ENCODE data around the gene GOSR1. TPM values are rescaled to one million over a fixed set of nuclear protein-coding genes. Genes with fewer than 3 reads are reported as not detected.
"Not testable (repeated sequence)": the region's sequence is repeated elsewhere in the genome, so short reads cannot be mapped to it uniquely, and the experiment has no call there.

Gene GOSR1
- total RNA-seq, 1 donor from 2014 or later: 47.5 TPM

DNA sequence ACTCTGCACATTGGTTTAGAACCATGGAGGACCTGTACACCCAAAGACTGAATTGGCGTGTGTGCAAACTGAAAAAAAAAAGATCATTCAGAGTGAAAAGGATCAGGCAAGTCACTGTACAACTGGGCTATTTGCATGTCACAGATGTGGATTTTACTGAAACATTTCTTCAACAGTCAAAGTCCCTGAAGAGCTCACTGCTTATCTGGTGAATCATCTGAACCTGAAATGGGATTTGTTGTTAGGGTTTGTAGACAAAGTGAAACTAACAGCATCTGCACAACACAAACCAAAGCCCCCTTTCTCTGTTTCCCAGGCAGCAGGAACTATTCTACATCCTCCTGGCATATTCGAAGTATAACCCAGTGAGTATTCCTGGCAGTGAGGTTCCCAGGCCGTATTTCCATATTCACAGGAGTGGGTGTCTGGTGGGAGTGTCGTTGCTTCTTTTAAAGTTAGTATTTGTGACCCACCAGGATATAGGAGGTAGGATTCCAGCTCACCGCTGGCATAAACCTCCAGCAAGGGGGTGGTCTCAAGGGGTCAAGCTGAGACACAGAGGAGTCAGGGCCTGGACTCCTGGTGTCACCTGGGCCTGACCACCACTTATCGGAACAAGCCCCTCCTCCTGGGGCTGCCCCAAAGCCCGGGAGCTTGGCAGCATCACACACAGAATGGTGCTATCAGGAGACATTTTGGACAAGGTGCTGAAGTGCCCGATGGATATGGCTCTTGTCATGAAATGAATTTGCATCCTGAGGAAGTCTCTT, 80.9 kb downstream of the GOSR1 start:
- no peaks in the 10 kb centered on the region for H3K4me1 Mint-ChIP-seq (ENCODE audit: low read depth)
- DNase-seq (ENCODE audit: low spot score): no peak
- peaks cover 2% of the 10 kb centered on the region for H3K9me3 Mint-ChIP-seq (ENCODE audit: low read depth)
- no peak for TF ChIP-seq CTCF (IDR thresholded peaks at IDR 0.05)
- no peak overlapping the region for H3K4me3 Mint-ChIP-seq (ENCODE audit: unreplicated experiment)
- H3K27ac Mint-ChIP-seq (ENCODE audit: unreplicated experiment): no peak overlapping the region
- peaks cover 1% of the 10 kb centered on the region for H3K36me3 Mint-ChIP-seq (ENCODE audit: low read depth)
- peaks cover 2% of the 10 kb centered on the region for H3K27me3 Mint-ChIP-seq (ENCODE audit: low read depth)

DNA sequence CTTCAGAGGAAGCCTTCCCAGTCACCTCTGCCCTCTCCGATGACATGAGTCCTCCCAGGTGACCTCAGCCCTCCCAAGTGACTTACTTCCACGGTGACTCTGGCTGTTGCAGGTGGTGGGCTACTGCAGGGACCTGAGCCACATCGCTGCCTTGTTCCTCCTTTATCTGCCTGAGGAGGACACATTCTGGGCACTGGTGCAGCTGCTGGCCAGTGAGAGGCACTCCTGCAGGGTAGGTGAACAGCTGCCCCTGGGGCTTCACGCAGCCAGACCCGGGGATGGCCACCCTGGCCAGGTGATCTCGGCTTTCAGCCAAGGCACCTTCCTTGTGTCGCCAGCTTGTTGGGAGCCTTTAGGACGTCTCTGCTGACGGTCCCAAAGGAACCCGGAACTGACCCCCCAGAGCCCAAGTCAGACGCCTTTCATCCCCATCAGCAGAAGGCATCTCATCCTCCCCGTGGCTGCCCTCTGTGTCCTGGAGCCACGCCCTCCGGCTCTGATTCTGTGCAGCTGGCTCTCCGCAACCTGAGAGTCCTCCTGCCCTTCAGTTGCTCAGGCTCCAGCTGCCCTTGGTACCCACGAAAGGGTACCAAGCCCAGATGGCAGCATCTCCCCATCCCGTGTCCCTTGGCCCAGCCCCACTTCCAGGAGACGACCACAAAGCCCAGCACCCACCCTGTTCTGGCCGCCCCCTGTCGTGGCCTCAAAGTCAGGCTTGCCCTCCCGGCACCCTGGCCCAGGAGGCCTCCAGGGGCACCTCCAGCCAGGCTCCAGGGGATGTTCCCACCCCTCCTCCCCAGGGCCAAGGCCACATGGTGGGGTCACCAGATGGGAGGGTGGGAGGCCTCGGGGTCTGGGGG, 81.7 kb downstream of the GOSR1 start:
- Mint-ChIP-seq H3K4me1 (ENCODE audit: low read depth) (no peaks in the 10 kb centered on the region), H3K9me3 (ENCODE audit: low read depth) (peaks cover 2% of the 10 kb centered on the region), H3K36me3 (ENCODE audit: low read depth) (peaks cover 1% of the 10 kb centered on the region), H3K4me3 (ENCODE audit: unreplicated experiment) (no peak overlapping the region), H3K27me3 (ENCODE audit: low read depth) (peaks cover 2% of the 10 kb centered on the region), H3K27ac (ENCODE audit: unreplicated experiment) (no peak overlapping the region)
- TF ChIP-seq CTCF (IDR thresholded peaks at IDR 0.05): no peak
- no peak for DNase-seq (ENCODE audit: low spot score)

DNA sequence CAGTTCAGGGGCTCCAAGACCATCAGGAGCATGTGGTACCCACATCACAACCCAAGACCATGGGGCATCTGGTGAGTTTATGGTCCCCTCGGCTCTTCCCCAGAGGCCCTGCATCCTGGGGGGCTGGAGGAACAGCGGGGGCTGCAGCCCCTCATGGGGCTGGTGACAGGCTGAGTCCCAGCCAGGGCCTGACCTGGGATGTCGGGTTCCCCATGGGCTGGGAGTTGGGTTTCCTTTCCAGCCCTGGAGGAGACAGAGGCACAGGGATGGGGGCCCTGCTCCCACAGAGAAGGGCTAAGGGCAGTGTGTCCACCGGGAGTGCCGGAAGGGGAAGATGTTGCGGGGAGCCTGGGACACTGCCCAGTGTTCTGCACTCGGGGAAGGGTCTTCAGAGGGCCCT, 82.4 kb downstream of the GOSR1 start:
- Mint-ChIP-seq H3K36me3 (ENCODE audit: low read depth) (peaks cover 1% of the 10 kb centered on the region), H3K4me1 (ENCODE audit: low read depth) (no peaks in the 10 kb centered on the region), H3K4me3 (ENCODE audit: unreplicated experiment) (no peak overlapping the region), H3K27ac (ENCODE audit: unreplicated experiment) (no peak overlapping the region), H3K27me3 (ENCODE audit: low read depth) (peaks cover 2% of the 10 kb centered on the region), H3K9me3 (ENCODE audit: low read depth) (peaks cover 2% of the 10 kb centered on the region)
- no peak for DNase-seq (ENCODE audit: low spot score)
- TF ChIP-seq CTCF (IDR thresholded peaks at IDR 0.05): no peak

DNA sequence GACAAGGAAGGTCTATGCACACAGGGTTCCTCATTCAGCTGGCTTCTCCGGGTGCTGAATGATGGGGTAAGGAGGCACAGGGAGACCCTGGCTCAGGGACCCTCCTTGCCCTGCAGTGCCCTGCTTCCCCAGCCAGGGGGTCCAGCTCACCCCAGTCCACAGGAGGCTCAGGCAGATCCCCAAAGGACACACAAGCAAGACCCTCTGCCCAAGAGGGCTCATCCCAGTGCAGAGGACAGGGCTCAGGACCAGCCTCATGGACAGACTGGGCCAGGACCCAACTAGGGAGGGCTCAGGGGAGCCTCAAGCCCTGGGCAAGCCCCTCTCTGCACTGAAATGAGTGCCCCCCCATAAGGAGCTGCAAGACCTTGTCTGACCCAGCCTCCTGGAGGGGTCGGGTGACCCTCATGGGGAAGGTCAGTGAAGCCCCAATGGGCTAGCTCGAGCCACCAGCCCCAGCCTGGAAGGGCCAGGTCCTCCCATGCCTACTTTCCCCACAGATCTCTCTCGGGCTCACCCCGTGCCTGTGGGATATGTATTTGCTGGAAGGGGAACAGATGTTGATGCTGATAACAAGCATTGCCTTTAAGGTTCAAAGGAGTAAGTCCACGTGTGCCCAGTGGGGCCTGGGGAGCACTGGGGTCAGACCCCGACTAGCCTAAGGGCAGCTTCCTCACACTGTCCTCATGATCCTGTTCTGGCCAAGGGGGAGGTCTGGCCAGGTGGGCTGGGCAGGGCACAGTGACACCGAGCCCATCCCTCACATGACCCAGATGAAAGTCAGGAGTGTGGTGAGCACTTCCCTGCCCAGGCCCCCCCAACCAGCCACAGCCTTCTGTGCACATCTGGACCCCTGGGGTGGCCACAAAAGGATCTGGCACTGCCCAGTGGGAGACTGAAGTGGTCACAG, 83.2 kb downstream of the GOSR1 start:
- not testable (repeated sequence) for H3K36me3 Mint-ChIP-seq (ENCODE audit: low read depth); DNase-seq (ENCODE audit: low spot score); H3K27me3 Mint-ChIP-seq (ENCODE audit: low read depth); H3K4me3 Mint-ChIP-seq (ENCODE audit: unreplicated experiment); H3K27ac Mint-ChIP-seq (ENCODE audit: unreplicated experiment); H3K4me1 Mint-ChIP-seq (ENCODE audit: low read depth); H3K9me3 Mint-ChIP-seq (ENCODE audit: low read depth)

GRCh38 chr17:30561766-30562165, 84.6 kb downstream of the GOSR1 start:
- not testable (repeated sequence) for H3K27ac Mint-ChIP-seq (ENCODE audit: unreplicated experiment); H3K27me3 Mint-ChIP-seq (ENCODE audit: low read depth); H3K36me3 Mint-ChIP-seq (ENCODE audit: low read depth); H3K9me3 Mint-ChIP-seq (ENCODE audit: low read depth); H3K4me3 Mint-ChIP-seq (ENCODE audit: unreplicated experiment); DNase-seq (ENCODE audit: low spot score); H3K4me1 Mint-ChIP-seq (ENCODE audit: low read depth)

DNA sequence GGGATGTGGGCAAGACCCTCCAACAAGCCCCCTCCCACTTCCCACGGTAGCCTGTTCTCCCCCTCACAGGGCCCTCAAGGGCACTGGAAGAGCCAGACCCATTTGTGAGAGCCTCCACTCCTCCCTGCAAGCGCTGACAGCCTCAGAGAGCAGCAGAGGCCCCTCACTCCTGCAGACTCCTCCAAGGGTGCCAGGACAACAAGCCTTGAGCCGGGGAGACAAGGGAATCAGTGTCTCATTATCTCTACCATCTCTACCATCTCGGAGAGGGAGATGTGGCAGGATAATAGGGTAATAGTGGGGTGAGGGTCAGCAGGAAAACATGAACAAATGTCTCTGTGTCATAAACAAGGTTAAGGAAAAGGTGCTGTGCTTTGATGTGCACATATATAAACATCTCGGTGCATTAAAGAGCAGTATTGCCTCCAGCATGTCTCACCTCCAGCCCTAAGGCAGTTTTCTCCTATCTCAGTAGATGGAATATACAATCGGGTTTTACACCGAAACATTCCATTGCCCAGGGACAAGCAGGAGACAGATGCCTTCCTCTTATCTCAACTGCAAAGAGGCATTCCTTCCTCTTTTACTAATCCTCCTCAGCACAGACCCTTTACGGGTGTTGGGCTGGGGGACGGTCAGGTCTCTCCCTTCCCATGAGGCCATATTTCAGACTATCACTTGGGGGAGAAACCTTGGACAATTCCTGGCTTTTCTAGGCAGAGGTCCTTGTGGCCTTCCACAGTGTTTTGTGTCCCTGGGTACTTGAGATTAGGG, 86.1 kb downstream of the GOSR1 start:
- DNase-seq (ENCODE audit: low spot score): not testable (repeated sequence)

DNA sequence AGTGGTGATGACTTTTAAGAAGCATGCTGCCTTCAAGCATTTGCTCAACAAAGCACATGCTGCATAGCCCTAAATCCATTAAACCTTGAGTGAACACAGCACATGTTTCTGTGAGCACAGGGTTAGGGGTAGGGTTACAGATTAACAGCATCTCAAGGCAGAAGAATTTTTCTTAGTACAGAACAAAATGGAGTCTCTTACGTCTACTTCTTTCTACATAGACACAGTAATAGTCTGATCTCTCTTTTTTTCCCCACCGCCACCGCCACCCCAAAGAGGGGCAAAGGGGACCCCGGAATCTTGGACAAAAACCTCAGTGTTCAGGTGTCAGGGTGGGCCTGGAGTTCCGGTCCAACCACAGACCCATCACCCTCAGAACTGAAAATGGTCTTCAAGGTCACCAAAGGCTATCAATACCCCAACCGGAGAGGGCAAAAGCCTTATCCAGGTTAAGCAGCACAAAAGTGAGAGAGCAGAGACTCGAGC, 86.7 kb downstream of the GOSR1 start:
- not testable (repeated sequence) for H3K4me3 Mint-ChIP-seq (ENCODE audit: unreplicated experiment); DNase-seq (ENCODE audit: low spot score); H3K4me1 Mint-ChIP-seq (ENCODE audit: low read depth); H3K9me3 Mint-ChIP-seq (ENCODE audit: low read depth); H3K27me3 Mint-ChIP-seq (ENCODE audit: low read depth); H3K27ac Mint-ChIP-seq (ENCODE audit: unreplicated experiment); H3K36me3 Mint-ChIP-seq (ENCODE audit: low read depth)

More for the DNA sequence above, 86.1 kb downstream of the GOSR1 start:
- not testable (repeated sequence) for H3K9me3 Mint-ChIP-seq (ENCODE audit: low read depth); H3K4me1 Mint-ChIP-seq (ENCODE audit: low read depth); H3K27me3 Mint-ChIP-seq (ENCODE audit: low read depth); H3K27ac Mint-ChIP-seq (ENCODE audit: unreplicated experiment); H3K4me3 Mint-ChIP-seq (ENCODE audit: unreplicated experiment); H3K36me3 Mint-ChIP-seq (ENCODE audit: low read depth)

GRCh38 chr17:30564422-30565072, 87.3 kb downstream of the GOSR1 start:
- H3K27me3 Mint-ChIP-seq (ENCODE audit: low read depth); H3K4me3 Mint-ChIP-seq (ENCODE audit: unreplicated experiment); H3K27ac Mint-ChIP-seq (ENCODE audit: unreplicated experiment); H3K9me3 Mint-ChIP-seq (ENCODE audit: low read depth); H3K4me1 Mint-ChIP-seq (ENCODE audit: low read depth); H3K36me3 Mint-ChIP-seq (ENCODE audit: low read depth); DNase-seq (ENCODE audit: low spot score): not testable (repeated sequence)

Data from chondrocyte (in vitro differentiated cells).